ENCODE measurements around the gene C3orf22. TPM values are rescaled to one million over a fixed set of nuclear protein-coding genes. Genes with fewer than 3 reads are reported as not detected.
"Not testable (repeated sequence)": the region's sequence is repeated elsewhere in the genome, so short reads cannot be mapped to it uniquely, and the experiment has no call there.

Gene C3orf22
- total RNA-seq, result not detected in 2 replicates
- not detected in 2 replicates for polyA plus RNA-seq

DNA sequence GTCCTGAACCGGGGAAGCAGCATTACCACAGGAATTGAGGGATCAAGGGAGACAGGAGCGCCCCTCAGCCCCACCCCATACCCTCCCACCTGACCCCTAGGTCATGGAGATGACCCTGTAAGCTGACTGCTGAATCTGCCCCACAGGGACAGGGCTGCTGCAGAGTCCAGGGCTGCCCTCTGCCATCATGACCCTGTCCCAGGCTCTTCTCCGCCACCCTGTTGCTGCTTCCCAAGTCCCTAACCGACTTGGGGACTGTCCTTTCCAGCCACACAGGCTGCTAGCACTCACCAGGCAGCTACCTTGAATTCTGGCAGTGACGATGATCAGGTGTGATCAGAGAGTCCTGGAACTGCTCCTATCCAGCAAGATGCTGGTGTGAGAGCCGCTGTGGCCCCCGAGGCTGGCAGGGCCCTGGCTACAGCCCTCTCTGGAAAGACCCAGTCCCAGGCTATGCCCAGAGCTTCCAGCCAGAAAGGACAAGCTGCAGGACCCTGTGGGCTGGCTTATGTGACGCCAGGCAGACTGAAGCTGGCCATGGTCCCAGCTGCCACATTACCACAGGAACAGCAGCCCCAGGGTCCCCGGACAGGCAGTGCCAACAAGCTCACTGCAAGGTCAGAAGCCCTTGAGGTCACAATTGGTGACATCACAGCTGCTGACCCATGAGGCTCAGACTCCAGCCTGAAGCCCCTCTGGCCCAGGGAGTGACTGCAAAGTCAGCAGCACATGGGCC lies at the start of gene C3orf22:
Gene C3orf22 (minus strand): TSS at position 597 of the 736 bp plus-strand sequence. CDS start 5,542 bp downstream, outside the sequence.
- no peak for TF ChIP-seq CTCF (IDR thresholded peaks at IDR 0.05; ENCODE audit: low read depth, low read length)
- H3K36me3 ChIP-seq, result no peaks in the 10 kb centered on the region
- H3K4me1 ChIP-seq (ENCODE audit: low read depth), result no peaks in the 10 kb centered on the region
- DNase-seq (ENCODE audit: low read depth in 1 of 2, low spot score in 1 of 2), result no peak
- no peak within 1 kb of the TSS for H3K4me3 ChIP-seq
- H3K27me3 ChIP-seq, result no peaks in the 10 kb centered on the region
- no peak within 1 kb of the TSS for H3K27ac ChIP-seq
- no peaks in the 10 kb centered on the region for H3K9me3 ChIP-seq (ENCODE audit: low read depth)

GRCh38 chr3:126607214-126607908 lies 48.6 kb upstream of the C3orf22 start:
- peaks cover 17% of the 10 kb centered on the region for H3K36me3 ChIP-seq
- peak overlapping the region; percentile 35 for H3K27ac ChIP-seq
- TF ChIP-seq CTCF (IDR thresholded peaks at IDR 0.05; ENCODE audit: low read depth, low read length), result no peak
- H3K4me3 ChIP-seq, result no peak overlapping the region
- peaks cover 2% of the 10 kb centered on the region for H3K4me1 ChIP-seq (ENCODE audit: low read depth)
- H3K9me3 ChIP-seq (ENCODE audit: low read depth), result no peaks in the 10 kb centered on the region
- H3K27me3 ChIP-seq, result no peaks in the 10 kb centered on the region
- peak in 1 of 2 donors; percentile 66 for DNase-seq (ENCODE audit: low read depth in 1 of 2, low spot score in 1 of 2)

- H3K36me3 ChIP-seq, result peaks cover 17% of the 10 kb centered on the region
- H3K27ac ChIP-seq, result no peak overlapping the region
- H3K9me3 ChIP-seq (ENCODE audit: low read depth), result no peaks in the 10 kb centered on the region
- no peak for TF ChIP-seq CTCF (IDR thresholded peaks at IDR 0.05; ENCODE audit: low read depth, low read length)
- peaks cover 2% of the 10 kb centered on the region for H3K4me1 ChIP-seq (ENCODE audit: low read depth)
- no peaks in the 10 kb centered on the region for H3K27me3 ChIP-seq
- no peak overlapping the region for H3K4me3 ChIP-seq
- no peak for DNase-seq (ENCODE audit: low read depth in 1 of 2, low spot score in 1 of 2)
Observed at GRCh38 chr3:126606001-126606400, 47.3 kb upstream of the C3orf22 start.

GRCh38 chr3:126604691-126605090 lies 46.0 kb upstream of the C3orf22 start:
- Histone ChIP-seq H3K9me3 (ENCODE audit: low read depth) (no peaks in the 10 kb centered on the region), H3K4me3 (no peak overlapping the region), H3K27ac (no peak overlapping the region), H3K27me3 (no peaks in the 10 kb centered on the region), H3K36me3 (peaks cover 13% of the 10 kb centered on the region), H3K4me1 (ENCODE audit: low read depth) (peaks cover 2% of the 10 kb centered on the region)
- DNase-seq (ENCODE audit: low read depth in 1 of 2, low spot score in 1 of 2), result no peak
- TF ChIP-seq CTCF (IDR thresholded peaks at IDR 0.05; ENCODE audit: low read depth, low read length), result no peak

DNA sequence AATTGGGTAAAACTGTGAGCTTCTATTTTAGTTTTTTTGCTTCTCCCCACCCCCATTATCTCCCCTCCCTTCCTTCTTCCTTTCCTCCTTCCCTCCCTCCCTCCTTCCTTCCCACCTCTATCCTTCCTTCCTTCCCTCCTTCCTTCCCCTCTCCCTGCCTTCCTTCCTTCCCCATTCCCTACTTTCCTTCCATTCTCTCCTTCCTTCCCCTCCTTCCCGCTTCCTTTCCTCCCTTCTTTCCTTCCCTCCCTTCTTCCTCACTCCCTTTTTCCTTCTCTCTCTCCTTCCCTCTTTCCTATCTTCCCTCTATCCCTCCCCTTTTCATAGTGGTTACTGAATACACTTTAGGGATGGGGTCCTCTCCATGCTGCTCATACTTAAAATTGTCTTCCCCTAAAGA lies 40.4 kb upstream of the C3orf22 start:
- no peak for TF ChIP-seq CTCF (IDR thresholded peaks at IDR 0.05; ENCODE audit: low read depth, low read length)
- Histone ChIP-seq H3K9me3 (ENCODE audit: low read depth) (no peaks in the 10 kb centered on the region), H3K4me3 (no peak overlapping the region), H3K36me3 (no peaks in the 10 kb centered on the region), H3K27ac (no peak overlapping the region), H3K4me1 (ENCODE audit: low read depth) (no peaks in the 10 kb centered on the region), H3K27me3 (no peaks in the 10 kb centered on the region)
- DNase-seq (ENCODE audit: low read depth in 1 of 2, low spot score in 1 of 2), result no peak

- H3K27me3 ChIP-seq; H3K4me1 ChIP-seq (ENCODE audit: low read depth); H3K36me3 ChIP-seq; H3K27ac ChIP-seq; DNase-seq (ENCODE audit: low read depth in 1 of 2, low spot score in 1 of 2); H3K4me3 ChIP-seq; H3K9me3 ChIP-seq (ENCODE audit: low read depth): not testable (repeated sequence)
Observed at GRCh38 chr3:126595479-126595878, 36.7 kb upstream of the C3orf22 start.

DNA sequence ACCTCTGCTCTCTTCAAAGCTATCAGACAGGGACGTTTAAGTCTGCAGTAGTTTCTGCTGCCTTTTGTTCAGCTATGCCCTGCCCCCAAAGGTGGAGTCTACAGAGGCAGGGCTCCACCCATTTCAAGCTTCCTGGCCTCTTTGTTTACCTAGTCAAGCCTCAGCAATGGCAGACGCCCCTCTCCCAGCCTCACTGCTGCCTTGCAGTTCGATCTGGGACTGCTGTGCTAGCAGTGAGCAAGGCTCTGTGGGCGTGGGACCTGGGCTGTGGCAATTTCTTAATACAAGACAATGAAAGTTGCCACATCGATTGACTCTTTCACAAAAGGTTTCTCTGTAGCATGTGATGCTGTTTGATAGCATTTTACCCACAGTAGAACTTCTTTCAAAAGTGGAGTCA lies 32.8 kb upstream of the C3orf22 start:
- not testable (repeated sequence) for DNase-seq (ENCODE audit: low read depth in 1 of 2, low spot score in 1 of 2); H3K27ac ChIP-seq; H3K36me3 ChIP-seq

More for the DNA sequence above, 32.8 kb upstream of the C3orf22 start:
- not testable (repeated sequence) for H3K27me3 ChIP-seq; H3K9me3 ChIP-seq (ENCODE audit: low read depth); H3K4me1 ChIP-seq (ENCODE audit: low read depth); H3K4me3 ChIP-seq

All from cardiac muscle cell (in vitro differentiated cells and primary cell).